ENCODE data around the gene BHLHE40. TPM values are rescaled to one million over a fixed set of nuclear protein-coding genes. Genes with fewer than 3 reads are reported as not detected.

BHLHE40 gene
- total RNA-seq, 3 donors from 2014 or later, result 13.8 to 177 (median 135) TPM

DNA sequence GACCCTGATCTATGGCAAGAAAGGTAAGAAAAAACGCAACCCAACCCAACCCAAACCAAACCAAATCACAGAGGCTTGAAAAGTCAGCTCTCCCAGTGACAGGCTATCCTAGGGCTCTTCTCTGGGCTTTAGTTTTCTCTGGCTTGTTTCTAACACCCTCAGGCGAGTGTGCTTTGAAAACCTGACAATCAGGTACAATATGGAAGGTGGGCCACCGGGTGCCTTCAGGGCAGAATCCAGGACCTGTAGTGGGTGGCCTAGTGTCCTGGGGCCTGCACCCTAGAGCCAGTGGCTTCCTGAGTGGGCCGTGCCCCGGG is 46.8 kb downstream of the BHLHE40 start:
- TF ChIP-seq CTCF (IDR thresholded peaks at IDR 0.05) (no peak), POLR2A (IDR thresholded peaks at IDR 0.05) (no peak), POLR2AphosphoS5 (IDR thresholded peaks at IDR 0.05) (no peak)
- DNase-seq (ENCODE audit: low spot score in 2 of 2), result no peak

DNA sequence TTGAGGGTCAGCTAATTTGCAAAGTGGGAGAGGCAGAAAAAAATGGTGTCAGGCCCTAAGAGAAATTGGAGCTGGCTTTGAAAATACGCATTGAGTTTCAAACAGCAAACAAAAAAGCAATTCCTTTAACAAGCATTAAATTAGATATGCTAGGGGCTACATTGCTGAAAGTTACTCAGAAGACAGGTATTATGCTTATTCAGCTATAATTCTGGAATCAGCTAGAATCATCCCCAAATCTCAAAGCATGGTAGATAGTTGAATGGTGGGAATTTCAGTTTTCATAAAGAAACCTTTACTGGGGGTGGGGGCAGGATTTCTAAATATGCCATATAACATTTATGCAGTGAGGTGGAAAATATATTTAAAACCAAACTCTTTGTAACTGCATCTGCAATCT is 50.5 kb downstream of the BHLHE40 start:
- TF ChIP-seq CTCF (IDR thresholded peaks at IDR 0.05), result no peak
- no peak for TF ChIP-seq POLR2A (IDR thresholded peaks at IDR 0.05)
- TF ChIP-seq POLR2AphosphoS5 (IDR thresholded peaks at IDR 0.05), result no peak
- no peak overlapping the region for H3K27ac ChIP-seq
- intact Hi-C loops (cut with DNase I; ENCODE audit: low total_unique reads), result loop anchor here (5.0 kb wide), 1 partner anchor 717 kb away; no protein-coding TSS in a partner anchor
- H3K36me3 ChIP-seq, result no peaks in the 10 kb centered on the region
- no peak for DNase-seq (ENCODE audit: low spot score in 2 of 2)
- no peak overlapping the region for H3K4me3 ChIP-seq
- no peaks in the 10 kb centered on the region for H3K4me1 ChIP-seq
- H3K27me3 ChIP-seq, result no peaks in the 10 kb centered on the region
- no peaks in the 10 kb centered on the region for H3K9me3 ChIP-seq

More for the DNA sequence above, 46.8 kb downstream of the BHLHE40 start:
- Histone ChIP-seq H3K27me3 (no peaks in the 10 kb centered on the region), H3K9me3 (no peaks in the 10 kb centered on the region), H3K27ac (peak overlapping the region; percentile 85 to 93), H3K4me1 (no peaks in the 10 kb centered on the region), H3K36me3 (no peaks in the 10 kb centered on the region), H3K4me3 (peak overlapping the region; percentile 34 to 66 (median 53))
- intact Hi-C loops (cut with DNase I; ENCODE audit: low total_unique reads), result loop anchor here (5.0 kb wide), 1 partner anchor 714 kb away; no protein-coding TSS in a partner anchor

GRCh38 chr3:5030152-5030551 is 50.9 kb downstream of the BHLHE40 start:
- Histone ChIP-seq H3K27ac (no peak overlapping the region), H3K9me3 (no peaks in the 10 kb centered on the region), H3K4me3 (no peak overlapping the region), H3K4me1 (no peaks in the 10 kb centered on the region), H3K27me3 (no peaks in the 10 kb centered on the region), H3K36me3 (no peaks in the 10 kb centered on the region)
- DNase-seq (ENCODE audit: low spot score in 2 of 2), result no peak
- TF ChIP-seq POLR2AphosphoS5 (IDR thresholded peaks at IDR 0.05) (no peak), POLR2A (IDR thresholded peaks at IDR 0.05) (no peak), CTCF (IDR thresholded peaks at IDR 0.05) (no peak)
- intact Hi-C loops (cut with DNase I; ENCODE audit: low total_unique reads), result no loop called here

GRCh38 chr3:5032844-5033243 is 53.6 kb downstream of the BHLHE40 start:
- Histone ChIP-seq H3K4me3 (no peak overlapping the region), H3K9me3 (no peaks in the 10 kb centered on the region), H3K27ac (no peak overlapping the region), H3K4me1 (no peaks in the 10 kb centered on the region), H3K36me3 (no peaks in the 10 kb centered on the region), H3K27me3 (no peaks in the 10 kb centered on the region)
- no peak for TF ChIP-seq POLR2AphosphoS5 (IDR thresholded peaks at IDR 0.05)
- no peak for TF ChIP-seq CTCF (IDR thresholded peaks at IDR 0.05)
- TF ChIP-seq POLR2A (IDR thresholded peaks at IDR 0.05), result no peak
- no peak for DNase-seq (ENCODE audit: low spot score in 2 of 2)
- intact Hi-C loops (cut with DNase I; ENCODE audit: low total_unique reads), result no loop called here

Other genes with a start within 250 kb of the BHLHE40 start
- 10 to 100 TPM; 47.2 to 68.5 (median 52.3) TPM for gene ARL8B, start 142.9 kb downstream of the BHLHE40 start, total RNA-seq
- gene EDEM1, start 208.3 kb downstream of the BHLHE40 start, total RNA-seq, result 10 to 100 TPM; 34.9 to 45.8 (median 42.6) TPM